Myocyte (in vitro differentiated cells): ENCODE data around the gene CCDC59. TPM values are rescaled to one million over a fixed set of nuclear protein-coding genes. Genes with fewer than 3 reads are reported as not detected.

ENCODE experiments used
- DNase-seq: peaks from one replicate; pipeline ENCODE4 v3.0.0-alpha.2; 2012; ENCODE audit warnings: low read depth
- total RNA-seq: library from RNA; depleted of rRNA; stranded (reverse); fragments of >200 nt; gene quantifications from 2 replicates; pipeline ENCODE4 v1.2.3, GENCODE V29; 2014

The CCDC59 gene
- total RNA-seq, 1 donor from 2014 or later: 45.2 TPM

- DNase-seq: no peak
Measured at GRCh38 chr12:82319276-82319675, 38.9 kb downstream of the CCDC59 start.

DNA sequence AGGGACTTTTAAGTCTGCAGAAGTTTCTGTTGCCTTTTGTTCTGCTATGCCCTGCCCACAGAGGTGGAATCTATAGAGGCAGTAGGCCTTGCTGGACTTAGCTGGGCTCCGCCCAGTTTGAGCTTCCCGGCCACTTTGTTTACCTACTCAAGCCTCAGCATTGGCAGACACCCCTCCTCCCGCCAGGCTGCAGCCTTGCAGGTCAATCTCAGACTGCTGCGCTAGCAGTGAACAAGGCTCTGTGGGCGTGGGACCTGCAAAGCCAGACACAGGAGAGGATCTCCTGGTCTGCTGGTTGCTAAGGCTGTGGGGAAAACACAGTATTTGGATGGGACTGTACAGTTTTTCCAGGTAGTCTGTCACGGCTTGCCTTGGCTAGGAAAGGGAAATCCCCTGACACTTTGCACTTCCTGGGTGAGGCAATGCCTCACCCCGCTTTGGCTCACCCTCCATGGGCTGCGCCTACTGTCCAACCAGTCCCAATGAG is 43.7 kb downstream of the CCDC59 start:
- DNase-seq: no peak

Other genes starting within 250 kb of the CCDC59 start
- 6.4 and 7.0 TPM in 2 replicates for gene METTL25, start 142 bp upstream of the CCDC59 start, total RNA-seq